ENCODE measurements around the gene TAS2R7.

Gene TAS2R7

GRCh38 chr12:10824957-10825356 lies 22.5 kb upstream of the TAS2R7 start:
- TF ChIP-seq EZH2phosphoT487 (IDR thresholded peaks at IDR 0.05; ENCODE audit: low read depth), result no peak
- no peak for TF ChIP-seq CTCF (IDR thresholded peaks at IDR 0.05; ENCODE audit: low read depth, low read length)
- no peaks in the 10 kb centered on the region for H3K36me3 ChIP-seq (replicated peaks; ENCODE audit: low read depth, low read length)
- H3K4me3 ChIP-seq (ENCODE audit: low read length), result no peak overlapping the region
- H3K9me3 ChIP-seq (ENCODE audit: insufficient read depth, low read length), result no peaks in the 10 kb centered on the region
- no peaks in the 10 kb centered on the region for H4K20me1 ChIP-seq (ENCODE audit: insufficient read depth, low read length)
- no peak overlapping the region for H3K27ac ChIP-seq (ENCODE audit: low read length)
- H3K4me2 ChIP-seq (ENCODE audit: low read length), result no peak overlapping the region
- H3K9ac ChIP-seq (ENCODE audit: low read length), result no peak overlapping the region
- H3K79me2 ChIP-seq (ENCODE audit: low read length), result no peaks in the 10 kb centered on the region
- no peak overlapping the region for H2AFZ ChIP-seq (ENCODE audit: low read depth, low read length)
- no peaks in the 10 kb centered on the region for H3K27me3 ChIP-seq (ENCODE audit: low read depth, low read length)
- no peaks in the 10 kb centered on the region for H3K4me1 ChIP-seq (ENCODE audit: low read length)

GRCh38 chr12:10811883-10812536 lies 9.6 kb upstream of the TAS2R7 start:
- Histone ChIP-seq H3K4me3 (ENCODE audit: low read length) (no peak overlapping the region), H3K27ac (ENCODE audit: low read length) (no peak overlapping the region), H3K9me3 (ENCODE audit: insufficient read depth, low read length) (no peaks in the 10 kb centered on the region), H4K20me1 (ENCODE audit: insufficient read depth, low read length) (no peaks in the 10 kb centered on the region), H3K9ac (ENCODE audit: low read length) (no peak overlapping the region), H3K27me3 (ENCODE audit: low read depth, low read length) (no peaks in the 10 kb centered on the region), H3K4me1 (ENCODE audit: low read length) (no peaks in the 10 kb centered on the region), H3K36me3 (replicated peaks; ENCODE audit: low read depth, low read length) (no peaks in the 10 kb centered on the region), H3K79me2 (ENCODE audit: low read length) (no peaks in the 10 kb centered on the region), H2AFZ (ENCODE audit: low read depth, low read length) (no peak overlapping the region), H3K4me2 (ENCODE audit: low read length) (no peak overlapping the region)
- TF ChIP-seq EZH2phosphoT487 (IDR thresholded peaks at IDR 0.05; ENCODE audit: low read depth), result no peak
- TF ChIP-seq CTCF (IDR thresholded peaks at IDR 0.05; ENCODE audit: low read depth, low read length), result no peak

- Histone ChIP-seq H3K4me2 (ENCODE audit: low read length) (no peak within 1 kb of the TSS), H3K79me2 (ENCODE audit: low read length) (no peaks in the 10 kb centered on the region), H2AFZ (ENCODE audit: low read depth, low read length) (no peak within 1 kb of the TSS), H3K27me3 (ENCODE audit: low read depth, low read length) (no peaks in the 10 kb centered on the region), H3K4me3 (ENCODE audit: low read length) (no peak within 1 kb of the TSS), H4K20me1 (ENCODE audit: insufficient read depth, low read length) (no peaks in the 10 kb centered on the region), H3K9ac (ENCODE audit: low read length) (no peak within 1 kb of the TSS), H3K4me1 (ENCODE audit: low read length) (no peaks in the 10 kb centered on the region), H3K36me3 (replicated peaks; ENCODE audit: low read depth, low read length) (no peaks in the 10 kb centered on the region), H3K9me3 (ENCODE audit: insufficient read depth, low read length) (no peaks in the 10 kb centered on the region), H3K27ac (ENCODE audit: low read length) (no peak within 1 kb of the TSS)
- TF ChIP-seq EZH2phosphoT487 (IDR thresholded peaks at IDR 0.05; ENCODE audit: low read depth) (no peak), CTCF (IDR thresholded peaks at IDR 0.05; ENCODE audit: low read depth, low read length) (no peak)
Observed at GRCh38 chr12:10810068-10810467, 7.6 kb upstream of the TAS2R7 start, which contains the start of gene TAS2R9. Gene TAS2R9 (minus strand): TSS chr12:10810168. CDS start chr12:10810075, 93 bp downstream.

- Histone ChIP-seq H3K79me2 (ENCODE audit: low read length) (no peaks in the 10 kb centered on the region), H4K20me1 (ENCODE audit: insufficient read depth, low read length) (no peaks in the 10 kb centered on the region), H3K4me1 (ENCODE audit: low read length) (no peaks in the 10 kb centered on the region), H3K27me3 (ENCODE audit: low read depth, low read length) (no peaks in the 10 kb centered on the region), H3K4me2 (ENCODE audit: low read length) (no peak within 1 kb of the TSS), H3K36me3 (replicated peaks; ENCODE audit: low read depth, low read length) (no peaks in the 10 kb centered on the region), H3K9me3 (ENCODE audit: insufficient read depth, low read length) (no peaks in the 10 kb centered on the region), H3K27ac (ENCODE audit: low read length) (no peak within 1 kb of the TSS), H3K4me3 (ENCODE audit: low read length) (no peak within 1 kb of the TSS), H2AFZ (ENCODE audit: low read depth, low read length) (no peak within 1 kb of the TSS), H3K9ac (ENCODE audit: low read length) (no peak within 1 kb of the TSS)
- TF ChIP-seq CTCF (IDR thresholded peaks at IDR 0.05; ENCODE audit: low read depth, low read length) (no peak), EZH2phosphoT487 (IDR thresholded peaks at IDR 0.05; ENCODE audit: low read depth) (no peak)
Observed at GRCh38 chr12:10807186-10807585, 4.8 kb upstream of the TAS2R7 start, which contains the start of gene TAS2R8. Gene TAS2R8 (minus strand): TSS chr12:10807286. CDS start chr12:10806980, 306 bp downstream.
